Esophagus muscularis mucosa (tissue), 3 donors: Measurements from ENCODE around the gene KDSR.

ENCODE experiments used
- CTCF ChIP-seq, 3 experiments: fragments of 200-600 bp in 2 of 3; fragments of 450-650 bp in 1 of 3; sonication (generic) in 2 of 3; IDR thresholded peaks; one replicate each; pipeline ENCODE4 v1.5.1; 2017 to 2019; ENCODE audit warnings: antibody characterized with exemption in 3 of 3, mild to moderate bottlenecking in 2 of 3, moderate library complexity in 1 of 3
- POLR2A ChIP-seq: fragments of 450-650 bp; IDR thresholded peaks from one replicate; pipeline ENCODE4 v1.6.1; 2017; ENCODE audit warnings: antibody characterized with exemption, moderate library complexity, mild to moderate bottlenecking, low read depth
- POLR2AphosphoS5 ChIP-seq, 2 donors: sonication (generic); formaldehyde crosslinking; IDR thresholded peaks; one replicate each; pipeline ENCODE4 v1.6.1; 2017; ENCODE audit warnings: antibody characterized with exemption in 2 of 2

GRCh38 chr18:63292831-63293683 lies 73.9 kb downstream of the KDSR start:
- TF ChIP-seq CTCF (IDR thresholded peaks at IDR 0.05) = no peak
- no peak for TF ChIP-seq POLR2A
- TF ChIP-seq POLR2AphosphoS5 (IDR thresholded peaks at IDR 0.05) = no peak
